AG04449 (cell line): ENCODE data around the gene WDFY3.

ENCODE experiments used
- CTCF ChIA-PET: fragments of 350-600 bp; formaldehyde crosslinking; extraction: SDS; loops from one replicate; lab custom pipeline; 2021; ENCODE audit warnings: antibody characterized with exemption; lab: Yijun Ruan, JAX
- POLR2A ChIA-PET: fragments of 400-600, 350-600 bp; formaldehyde crosslinking; extraction: SDS; loops from one replicate; lab custom pipeline; 2020; ENCODE audit warnings: antibody characterized with exemption, inconsistent platforms; lab: Yijun Ruan, JAX
- DNase-seq: peaks from one replicate; pipeline ENCODE4 v3.0.0-alpha.2; 2010; ENCODE audit warnings: low read depth, low spot score
- H3K4me3 ChIP-seq: 2 replicates; pipeline ENCODE4 v1.5.1; 2011; ENCODE audit warnings: low read depth, mild to moderate bottlenecking, control low read depth, low read length
- TF ChIP-seq, protein P1 (sequence below): IDR thresholded peaks from one replicate; pipeline ENCODE4 v1.5.1; 2011; ENCODE audit warnings: mild to moderate bottlenecking, moderate library complexity, low read length, control low read depth, inconsistent platforms; ENCODE audit not compliant: insufficient read depth; ENCODE audit errors: missing control alignments

WDFY3 gene

DNA sequence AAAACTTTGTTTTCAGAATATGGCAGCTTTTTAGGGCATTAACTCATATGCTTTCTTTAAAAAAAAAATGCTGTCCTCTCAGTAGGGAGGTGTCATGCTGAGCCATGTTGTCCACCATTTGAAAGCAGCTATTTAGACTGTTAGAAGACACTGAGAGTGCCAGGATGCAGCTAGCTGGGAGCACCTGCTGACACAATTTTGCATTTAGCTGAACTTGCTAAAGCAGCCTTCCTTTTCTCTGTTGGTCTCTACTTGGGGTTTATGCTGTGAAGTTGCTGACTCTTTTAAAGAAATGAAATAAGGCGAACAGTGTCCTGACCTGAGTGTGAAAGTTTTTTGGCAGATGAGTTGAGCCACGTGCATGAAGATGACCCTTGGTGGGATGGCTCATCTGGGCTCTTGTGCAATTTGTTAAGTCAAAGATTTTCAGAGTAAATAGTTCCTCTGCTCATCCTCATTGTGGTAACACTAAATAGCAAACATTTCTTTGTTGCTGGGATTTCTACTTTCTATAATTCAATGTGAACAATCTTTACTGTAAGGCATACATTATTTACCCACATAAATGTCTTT, 319.1 kb downstream of the WDFY3 start:
- ChIA-PET POLR2A (no interaction called here), CTCF (no interaction called here)
- DNase-seq, result no peak
- no peak overlapping the region for H3K4me3 ChIP-seq
- TF ChIP-seq, protein P1, sequence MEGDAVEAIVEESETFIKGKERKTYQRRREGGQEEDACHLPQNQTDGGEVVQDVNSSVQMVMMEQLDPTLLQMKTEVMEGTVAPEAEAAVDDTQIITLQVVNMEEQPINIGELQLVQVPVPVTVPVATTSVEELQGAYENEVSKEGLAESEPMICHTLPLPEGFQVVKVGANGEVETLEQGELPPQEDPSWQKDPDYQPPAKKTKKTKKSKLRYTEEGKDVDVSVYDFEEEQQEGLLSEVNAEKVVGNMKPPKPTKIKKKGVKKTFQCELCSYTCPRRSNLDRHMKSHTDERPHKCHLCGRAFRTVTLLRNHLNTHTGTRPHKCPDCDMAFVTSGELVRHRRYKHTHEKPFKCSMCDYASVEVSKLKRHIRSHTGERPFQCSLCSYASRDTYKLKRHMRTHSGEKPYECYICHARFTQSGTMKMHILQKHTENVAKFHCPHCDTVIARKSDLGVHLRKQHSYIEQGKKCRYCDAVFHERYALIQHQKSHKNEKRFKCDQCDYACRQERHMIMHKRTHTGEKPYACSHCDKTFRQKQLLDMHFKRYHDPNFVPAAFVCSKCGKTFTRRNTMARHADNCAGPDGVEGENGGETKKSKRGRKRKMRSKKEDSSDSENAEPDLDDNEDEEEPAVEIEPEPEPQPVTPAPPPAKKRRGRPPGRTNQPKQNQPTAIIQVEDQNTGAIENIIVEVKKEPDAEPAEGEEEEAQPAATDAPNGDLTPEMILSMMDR, result no peak

DNA sequence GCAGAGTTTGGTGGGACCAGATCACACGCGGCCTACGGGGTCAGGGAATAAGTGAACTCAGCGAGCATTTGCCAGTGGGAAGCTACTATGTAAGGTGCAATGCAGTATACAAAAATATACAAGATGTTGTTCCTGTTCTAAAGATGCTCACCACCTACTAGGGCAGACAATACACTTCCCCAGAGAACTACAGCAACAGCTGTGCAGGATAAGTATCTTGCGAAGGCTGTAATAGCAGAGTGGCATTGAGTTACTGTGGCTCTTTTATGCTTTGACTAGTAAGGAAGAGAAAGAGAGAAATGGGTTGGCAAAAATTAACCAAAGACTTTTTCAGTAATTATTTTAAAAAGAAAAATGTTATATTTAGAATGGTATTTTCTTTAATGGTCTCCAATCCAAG, 322.4 kb downstream of the WDFY3 start:
- TF ChIP-seq, protein P1, result no peak
- ChIA-PET CTCF (no interaction called here), POLR2A (no interaction called here)
- no peak overlapping the region for H3K4me3 ChIP-seq
- no peak for DNase-seq

DNA sequence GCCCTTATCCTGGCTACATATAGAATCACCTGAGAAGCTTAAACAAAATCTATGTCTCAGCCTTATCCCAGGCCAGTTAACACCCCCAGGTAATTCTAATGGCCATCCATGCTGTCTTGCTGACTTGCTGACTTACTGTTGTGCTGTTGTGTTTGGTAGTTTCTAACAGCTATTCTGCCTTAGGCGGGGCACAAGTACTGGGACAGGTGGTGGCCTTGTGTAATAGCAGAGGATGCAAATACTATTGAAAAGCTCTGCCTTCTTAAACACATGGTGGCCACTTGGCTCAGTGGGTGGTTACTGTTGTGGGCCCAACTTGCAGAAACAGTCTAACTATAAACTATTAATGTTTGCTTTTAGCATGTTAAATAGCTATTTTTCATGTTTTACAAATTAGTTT, 327.3 kb downstream of the WDFY3 start:
- TF ChIP-seq, protein P1, result no peak
- CTCF ChIA-PET, result no interaction called here
- POLR2A ChIA-PET, result no interaction called here
- no peak for DNase-seq
- no peak overlapping the region for H3K4me3 ChIP-seq

DNA sequence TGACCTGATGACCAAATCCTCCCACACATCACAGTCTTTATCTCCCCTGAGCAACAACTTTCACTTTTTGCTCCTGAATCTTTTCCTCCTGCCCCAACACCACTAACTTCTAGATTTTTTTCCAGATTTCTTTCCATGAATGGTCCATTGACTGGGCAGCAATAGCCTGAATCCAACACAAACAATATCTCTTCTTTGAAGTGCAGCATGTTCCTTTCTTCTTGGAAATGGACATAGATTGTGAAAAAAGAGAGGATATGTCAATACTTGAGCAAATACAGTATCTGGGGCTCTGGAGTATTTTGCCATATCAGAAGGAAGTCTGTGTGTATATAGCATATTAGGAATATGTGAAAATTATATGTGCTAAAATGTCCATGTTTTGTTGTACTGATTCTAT, 328.4 kb downstream of the WDFY3 start:
- POLR2A ChIA-PET, result no interaction called here
- CTCF ChIA-PET, result no interaction called here
- TF ChIP-seq, protein P1, result no peak

DNA sequence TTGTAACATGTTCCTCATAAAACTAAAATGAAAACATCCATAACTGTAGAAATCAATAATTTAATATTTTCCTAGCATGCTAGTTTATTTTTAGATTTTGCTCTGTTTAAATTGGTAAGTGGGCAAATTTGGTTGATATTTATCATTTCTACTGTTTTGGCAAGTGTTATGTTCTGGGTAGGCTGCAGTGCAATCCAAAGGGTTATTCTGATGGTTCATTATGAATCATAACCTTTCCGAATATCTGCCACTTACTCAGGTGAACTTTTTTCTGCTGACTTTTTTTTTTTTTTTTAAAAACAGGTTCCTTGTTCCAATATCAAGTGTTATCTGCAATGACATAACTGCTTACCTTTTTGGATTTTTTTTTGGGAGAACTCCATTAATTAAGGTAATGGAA, 331.5 kb downstream of the WDFY3 start:
- no peak for DNase-seq
- H3K4me3 ChIP-seq, result no peak overlapping the region
- CTCF ChIA-PET, result no interaction called here
- POLR2A ChIA-PET, result no interaction called here
- TF ChIP-seq, protein P1, result no peak

More for the DNA sequence above, 328.4 kb downstream of the WDFY3 start:
- no peak for DNase-seq
- H3K4me3 ChIP-seq, result no peak overlapping the region

DNA sequence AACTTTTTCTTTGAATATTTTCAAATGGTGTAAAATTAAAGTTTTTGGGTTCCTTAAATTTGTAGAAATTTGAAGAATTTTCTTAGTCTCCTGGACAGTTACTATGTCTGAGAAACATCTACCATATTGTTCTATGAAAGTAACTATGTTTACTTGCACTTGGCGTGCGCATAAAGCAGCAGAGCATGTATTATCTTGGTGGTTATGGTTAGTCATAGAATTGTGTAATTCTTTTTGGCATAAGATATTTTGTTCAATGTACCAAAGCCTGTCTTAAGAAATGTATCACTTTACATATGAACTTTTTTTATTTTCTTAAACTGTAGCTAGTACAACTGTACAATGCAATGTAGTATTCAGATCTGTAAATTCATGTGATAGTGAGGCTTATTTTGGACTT, 334.4 kb downstream of the WDFY3 start:
- CTCF ChIA-PET, result no interaction called here
- DNase-seq, result peak; percentile 1
- TF ChIP-seq, protein P1, result no peak
- POLR2A ChIA-PET, result no interaction called here
- no peak overlapping the region for H3K4me3 ChIP-seq
